HT1080 (cell line): ENCODE results near the gene NHLRC2. TPM values are rescaled to one million over a fixed set of nuclear protein-coding genes. Genes with fewer than 3 reads are reported as not detected.
A peak's percentile ranks its signal among the peaks of the same experiment; 100 is the strongest.
"Not testable (repeated sequence)": the region's sequence is repeated elsewhere in the genome, so short reads cannot be mapped to it uniquely, and the experiment has no call there.

ENCODE experiments used
- DNase-seq: peaks from one replicate; pipeline ENCODE4 v3.0.0-alpha.2; 2015; ENCODE audit warnings: low read depth
- polyA plus RNA-seq, 2 experiments: library from polyadenylated mRNA; depleted of rRNA; stranded (reverse); fragments of >200 nt; gene quantifications; 2 replicates each; pipeline ENCODE4 v1.2.3, GENCODE V29; 2015
- total RNA-seq: library from RNA; depleted of rRNA; stranded (reverse); fragments of >200 nt; shearing (Covaris generic); gene quantifications from 2 replicates; pipeline ENCODE4 v1.2.3, GENCODE V29; 2014; rRNA removed

Gene NHLRC2
- 9.3 and 28.0 TPM in 2 replicates for total RNA-seq
- 7.5 and 11.0 TPM in 2 replicates for polyA plus RNA-seq (2015; cell fraction: cytosol; rRNA removed)
- polyA plus RNA-seq (2015; cell fraction: nucleus; rRNA removed) = 22.7 and 25.0 TPM in 2 replicates

GRCh38 chr10:113854013-113854760 lies at the start of gene NHLRC2, which contains the start of gene DCLRE1A:
Gene NHLRC2, plus strand, starts transcription at chr10:113854661. Its CDS starts 212 bp downstream, at chr10:113854873.
Gene DCLRE1A, minus strand, starts transcription at chr10:113854082. Its CDS starts 900 bp downstream, at chr10:113853182.
- DNase-seq = peak; percentile 68

- no peak for DNase-seq
Observed at GRCh38 chr10:113806503-113806902, 48.0 kb upstream of the NHLRC2 start.

GRCh38 chr10:113808168-113808567 lies 46.3 kb upstream of the NHLRC2 start:
- no peak for DNase-seq

- DNase-seq = not testable (repeated sequence)
Observed at GRCh38 chr10:113814700-113815099, 39.8 kb upstream of the NHLRC2 start.

- DNase-seq = no peak
Observed at GRCh38 chr10:113819989-113820388, 34.5 kb upstream of the NHLRC2 start.

GRCh38 chr10:113820507-113820906 lies 34.0 kb upstream of the NHLRC2 start:
- DNase-seq = no peak

- DNase-seq = not testable (repeated sequence)
Observed at GRCh38 chr10:113821306-113821705, 33.2 kb upstream of the NHLRC2 start.

GRCh38 chr10:113822174-113822573 lies 32.3 kb upstream of the NHLRC2 start:
- no peak for DNase-seq

GRCh38 chr10:113823389-113823788 lies 31.1 kb upstream of the NHLRC2 start:
- DNase-seq = no peak

GRCh38 chr10:113825791-113826190 lies 28.7 kb upstream of the NHLRC2 start:
- no peak for DNase-seq

GRCh38 chr10:113828567-113828966 lies 25.9 kb upstream of the NHLRC2 start:
- DNase-seq = not testable (repeated sequence)

- DNase-seq = no peak
Observed at GRCh38 chr10:113842171-113842570, 12.3 kb upstream of the NHLRC2 start.

- DNase-seq = no peak
Observed at GRCh38 chr10:113843972-113844485, 10.4 kb upstream of the NHLRC2 start.

GRCh38 chr10:113846036-113846435 lies 8.4 kb upstream of the NHLRC2 start:
- no peak for DNase-seq

GRCh38 chr10:113849140-113849803 lies 5.2 kb upstream of the NHLRC2 start:
- no peak for DNase-seq

GRCh38 chr10:113849946-113850345 lies 4.5 kb upstream of the NHLRC2 start:
- no peak for DNase-seq

GRCh38 chr10:113853578-113854012 lies 866 bp upstream of the NHLRC2 start:
- DNase-seq = peak; percentile 18

GRCh38 chr10:113854761-113855588 lies 514 bp downstream of the NHLRC2 start:
- peak; percentile 58 for DNase-seq

GRCh38 chr10:113856563-113856962 lies 2.1 kb downstream of the NHLRC2 start:
- DNase-seq = no peak

- DNase-seq = no peak
Observed at GRCh38 chr10:113857210-113857609, 2.7 kb downstream of the NHLRC2 start.

- no peak for DNase-seq
Observed at GRCh38 chr10:113858541-113858940, 4.1 kb downstream of the NHLRC2 start.
